Measurements from ENCODE around the gene OR8B3. TPM values are rescaled to one million over a fixed set of nuclear protein-coding genes. Genes with fewer than 3 reads are reported as not detected.

Gene OR8B3
- total RNA-seq, 1 donor from 2014 or later: not detected

GRCh38 chr11:124359566-124359965 lies 39.3 kb downstream of the OR8B3 start:
- DNase-seq (ENCODE audit: low read depth in 2 of 2): no peak

- DNase-seq (ENCODE audit: low read depth in 2 of 2): no peak
Observed at GRCh38 chr11:124346311-124346955, 52.4 kb downstream of the OR8B3 start.

Other genes with a start within 250 kb of the OR8B3 start
- gene OR10D3, start 215.7 kb downstream of the OR8B3 start, total RNA-seq: not detected in 2 replicates
- under 0.01 TPM in 1 of 2 replicates, not detected in the other for gene OR8G1, start 157.9 kb downstream of the OR8B3 start, total RNA-seq
- not detected in 2 replicates for gene OR8G5, start 142.6 kb downstream of the OR8B3 start, total RNA-seq
- gene OR8D1, start 85.1 kb downstream of the OR8B3 start, total RNA-seq: not detected in 2 replicates
- not detected in 2 replicates for gene OR8D2, start 78.8 kb downstream of the OR8B3 start, total RNA-seq
- not detected in 2 replicates for gene OR8B2, start 14.5 kb downstream of the OR8B3 start, total RNA-seq
- gene OR8B4, start 25.8 kb upstream of the OR8B3 start, total RNA-seq: not detected in 2 replicates
- not detected in 2 replicates for gene OR8B8, start 46.7 kb upstream of the OR8B3 start, total RNA-seq
- gene OR8B12, start 144.6 kb upstream of the OR8B3 start, total RNA-seq: not detected in 2 replicates
- gene OR8A1, start 171.0 kb upstream of the OR8B3 start, total RNA-seq: not detected in 2 replicates
- not detected in 2 replicates for gene PANX3, start 212.4 kb upstream of the OR8B3 start, total RNA-seq
- gene TBRG1, start 223.8 kb upstream of the OR8B3 start, total RNA-seq: 12.6 and 16.7 TPM in 2 replicates